B cell (primary cell): Measurements from ENCODE around the gene IRF9. TPM values are rescaled to one million over a fixed set of nuclear protein-coding genes. Genes with fewer than 3 reads are reported as not detected.

Source experiments
- ATAC-seq: fragments of 200-7000 bp; cut with Tn5 transposase; one replicate; pipeline ENCODE4 v1.10.0; 2021; ENCODE audit warnings: low read depth, mild to moderate bottlenecking, moderate number of reproducible peaks, moderate library complexity
- CTCF ChIA-PET: fragments of 350-600 bp; sonication (Branson Sonifier 250); formaldehyde crosslinking; loops from one replicate; lab custom pipeline; 2021; ENCODE audit warnings: antibody characterized with exemption, inconsistent platforms; lab: Charles Lee
- POLR2A ChIA-PET: fragments of 350-600 bp; sonication (Branson Sonifier 250); formaldehyde crosslinking; loops from one replicate; lab custom pipeline; 2021; ENCODE audit warnings: antibody characterized with exemption; lab: Charles Lee
- DNase-seq: peaks from one replicate; pipeline ENCODE4 v3.0.0; 2013
- H2AFZ ChIP-seq: 2 replicates; pipeline ENCODE4 v1.6.1; 2012; ENCODE audit warnings: mild to moderate bottlenecking, low read depth, low read length; ENCODE audit not compliant: insufficient read depth, poor library complexity, severe bottlenecking
- H3K27ac ChIP-seq, 2 donors: 1 replicate in 1 of 2; 2 replicates in 1 of 2; pipeline ENCODE4 v1.5.1; 2012 to 2013; ENCODE audit warnings: low read length in 2 of 2, mild to moderate bottlenecking in 2 of 2, moderate library complexity in 1 of 2
- H3K27me3 ChIP-seq, 4 experiments: fragments of 200-600 bp in 1 of 4; sonication (generic) in 1 of 4; replicated peaks in 1 of 4; 1 replicate in 2 of 4; 2 replicates in 2 of 4; pipeline versions ENCODE4 v1.6.1 to v1.7.0; 2013 to 2016; ENCODE audit warnings: low read length in 3 of 4, mild to moderate bottlenecking in 2 of 4, mixed read lengths in 1 of 4, moderate library complexity in 1 of 4; ENCODE audit not compliant: insufficient read depth in 4 of 4, control insufficient read depth in 3 of 4; ENCODE audit errors: control extremely low read depth in 1 of 4
- H3K36me3 ChIP-seq, 2 experiments: replicated peaks in 1 of 2; 1 replicate in 1 of 2; 2 replicates in 1 of 2; pipeline versions ENCODE4 v1.6.1 to v1.7.1; 2013; ENCODE audit warnings: low read length in 1 of 2; ENCODE audit not compliant: insufficient read depth in 2 of 2, control insufficient read depth in 1 of 2; ENCODE audit errors: control extremely low read depth in 1 of 2, extremely low read depth in 1 of 2
- H3K4me1 ChIP-seq, 2 donors: fragments of 200-600 bp in 1 of 2; sonication (generic) in 1 of 2; 1 replicate in 1 of 2; 2 replicates in 1 of 2; pipeline versions ENCODE4 v1.5.1 to v1.6.1; 2013 to 2017; ENCODE audit warnings: low read length in 2 of 2; ENCODE audit not compliant: control insufficient read depth in 2 of 2, insufficient read depth in 2 of 2
- H3K4me2 ChIP-seq: replicated peaks from 2 replicates; pipeline ENCODE3; 2012; ENCODE audit warnings: mild to moderate bottlenecking, low read depth, low read length; ENCODE audit not compliant: poor library complexity, severe bottlenecking
- H3K4me3 ChIP-seq, 5 experiments: fragments of 200-600 bp in 1 of 5; sonication (generic) in 1 of 5; 1 replicate in 3 of 5; 2 replicates in 2 of 5; pipeline versions ENCODE4 v1.5.1 to v1.7.0; 2011 to 2016; ENCODE audit warnings: low read length in 4 of 5, mild to moderate bottlenecking in 4 of 5, low read depth in 2 of 5, control low read depth in 1 of 5, moderate library complexity in 1 of 5; ENCODE audit not compliant: insufficient read depth in 1 of 5; ENCODE audit errors: control extremely low read depth in 1 of 5, extremely low read depth in 1 of 5
- H3K79me2 ChIP-seq: fragments of 200-600 bp; sonication (generic); one replicate; pipeline ENCODE4 v1.6.0; 2016; ENCODE audit warnings: low read length; ENCODE audit not compliant: control insufficient read depth, insufficient read depth
- H3K9ac ChIP-seq: fragments of 200-600 bp; sonication (generic); 2 replicates; pipeline ENCODE4 v1.6.1; 2017; ENCODE audit warnings: mild to moderate bottlenecking, low read length, moderate library complexity
- H3K9me3 ChIP-seq, 3 donors: one replicate each; pipeline versions ENCODE4 v1.6.1 to v1.7.1; 2013; ENCODE audit warnings: low read length in 2 of 3; ENCODE audit not compliant: control insufficient read depth in 2 of 3, insufficient read depth in 1 of 3; ENCODE audit errors: control extremely low read depth in 1 of 3
- H4K20me1 ChIP-seq: 2 replicates; pipeline ENCODE4 v1.6.0; 2012; ENCODE audit warnings: mild to moderate bottlenecking, low read length; ENCODE audit not compliant: insufficient read depth, control insufficient read depth, poor library complexity, severe bottlenecking
- H3K27ac Mint-ChIP-seq: one replicate; pipeline ENCODE4 v1.8.0; 2021; ENCODE audit warnings: mixed read lengths
- H3K27me3 Mint-ChIP-seq: one replicate; pipeline ENCODE4 v1.8.0; 2021; ENCODE audit warnings: mixed read lengths
- H3K4me1 Mint-ChIP-seq: one replicate; pipeline ENCODE4 v1.8.0; 2021; ENCODE audit warnings: mixed read lengths
- H3K4me3 Mint-ChIP-seq: one replicate; pipeline ENCODE4 v1.8.0; 2021; ENCODE audit warnings: mixed read lengths
- H3K9me3 Mint-ChIP-seq: one replicate; pipeline ENCODE4 v1.8.0; 2022; ENCODE audit warnings: mixed read lengths; ENCODE audit not compliant: insufficient read depth
- CTCF ChIP-seq: fragments of 200-600 bp; IDR thresholded peaks from one replicate; pipeline ENCODE4 v1.8.0; 2022; ENCODE audit warnings: antibody characterized with exemption, mild to moderate bottlenecking
- EZH2 ChIP-seq: IDR thresholded peaks from 2 replicates; pipeline ENCODE4 v1.6.1; 2012; ENCODE audit warnings: borderline replicate concordance, low read depth, mild to moderate bottlenecking, moderate library complexity, low read length; ENCODE audit not compliant: insufficient read depth, poor library complexity, severe bottlenecking
- WGBS: methylation state at CpG from one replicate; pipeline ENCODE4 v1.1.5; 2013; ENCODE audit warnings: missing lambda C conversion rate; ENCODE audit not compliant: insufficient coverage; 5-methylcytosine and 5-hydroxymethylcytosine counted together
- intact Hi-C: fragments of 100-400 bp; cut with micrococcal nuclease; formaldehyde crosslinking; loops from one replicate; pipeline ENCODE4 v1.10.0; 2022
- polyA plus RNA-seq: library from polyadenylated mRNA; depleted of rRNA; stranded (reverse); fragments of >200 nt; gene quantifications from 2 replicates; pipeline ENCODE4 v1.2.3, GENCODE V29; 2012
- total RNA-seq, 2 donors: library from RNA; stranded (reverse); fragments of 120-200 nt in 1 of 2; gene quantifications; 1 replicate in 1 of 2; 2 replicates in 1 of 2; pipeline versions ENCODE4 v1.2.3 to v1.2.4, GENCODE V29; 2013 to 2022

IRF9 gene
- total and polyA plus RNA-seq, 2 donors (not counting 1 experiment from before 2014, with no cell fraction given), result 191 to 269 TPM

- no peaks in the 10 kb centered on the region for H3K27me3 ChIP-seq
- ChIA-PET CTCF (interaction anchor here (3.1 kb wide), 1 partner anchor 12 kb away, joined by 22 read pairs; the partner anchor contains the start of gene IRF9), POLR2A (interaction anchor here (1.4 to 2.0 kb wide), 4 partner anchors 11 to 58 kb away, joined by 4 to 18 read pairs (median 10); partner anchors contain the start of genes DCAF11, IPO4, IRF9 and NRL)
- no peak for DNase-seq
- ATAC-seq, result no peak
- peak overlapping the region; percentile 65 for H2AFZ ChIP-seq
- H3K79me2 ChIP-seq, result no peaks in the 10 kb centered on the region
- H3K4me2 ChIP-seq, result peak overlapping the region; percentile 92
- H3K9me3 Mint-ChIP-seq, result no peaks in the 10 kb centered on the region
- no peak overlapping the region for H3K27ac ChIP-seq
- peak overlapping the region; percentile 47 to 72 (median 60) for H3K4me3 ChIP-seq
- 14% methylated on average over 19 of the region's 30 CpGs for WGBS
- peaks cover 11 to 23% of the 10 kb centered on the region in 2 donors for H3K4me1 ChIP-seq
- TF ChIP-seq EZH2 (no peak), CTCF (no peak)
- intact Hi-C loops, result no loop called here
- H4K20me1 ChIP-seq, result peaks cover under 1% of the 10 kb centered on the region
- peaks cover 20% of the 10 kb centered on the region for H3K4me1 Mint-ChIP-seq
- peaks cover 0 to 18% of the 10 kb centered on the region in 2 experiments for H3K36me3 ChIP-seq
- no peaks in the 10 kb centered on the region for H3K27me3 Mint-ChIP-seq
- peak overlapping the region; percentile 79 for H3K27ac Mint-ChIP-seq
- peak overlapping the region; percentile 70 for H3K9ac ChIP-seq
- no peaks in the 10 kb centered on the region for H3K9me3 ChIP-seq
- peak overlapping the region; percentile 93 for H3K4me3 Mint-ChIP-seq
Measured at GRCh38 chr14:24172261-24172860, 11.3 kb downstream of the IRF9 start.

- peak overlapping the region; percentile 65 for H2AFZ ChIP-seq
- ATAC-seq (no peak), DNase-seq (no peak)
- Mint-ChIP-seq H3K27ac (no peak overlapping the region), H3K4me1 (peaks cover 20% of the 10 kb centered on the region), H3K4me3 (peak overlapping the region; percentile 93), H3K27me3 (no peaks in the 10 kb centered on the region), H3K9me3 (no peaks in the 10 kb centered on the region)
- no peaks in the 10 kb centered on the region for H3K79me2 ChIP-seq
- no peak overlapping the region for H3K27ac ChIP-seq
- intact Hi-C loops, result no loop called here
- TF ChIP-seq EZH2 (no peak), CTCF (no peak)
- H3K4me2 ChIP-seq, result peak overlapping the region; percentile 92
- peaks cover 0 to 18% of the 10 kb centered on the region in 2 experiments for H3K36me3 ChIP-seq
- POLR2A ChIA-PET, result interaction anchor here (2.0 kb wide), 1 partner anchor 58 kb away, joined by 4 read pairs; the partner anchor contains the start of genes DCAF11 and NRL
- no peaks in the 10 kb centered on the region for H3K9me3 ChIP-seq
- CTCF ChIA-PET, result interaction anchor here (0.8 to 3.1 kb wide), 3 partner anchors 12 to 63 kb away, joined by 3 to 22 read pairs (median 3); partner anchors contain the start of gene IRF9
- H3K27me3 ChIP-seq, result no peaks in the 10 kb centered on the region
- H4K20me1 ChIP-seq, result no peaks in the 10 kb centered on the region
- H3K9ac ChIP-seq, result peak overlapping the region; percentile 70
- no peak overlapping the region for H3K4me3 ChIP-seq
- 84% methylated on average over 20 of the region's 20 CpGs for WGBS
- H3K4me1 ChIP-seq, result peaks cover 11 to 23% of the 10 kb centered on the region in 2 donors
Measured at GRCh38 chr14:24172871-24173281, 11.8 kb downstream of the IRF9 start.
